ENCODE data around the gene LIPC.

- TF ChIP-seq, protein P1, sequence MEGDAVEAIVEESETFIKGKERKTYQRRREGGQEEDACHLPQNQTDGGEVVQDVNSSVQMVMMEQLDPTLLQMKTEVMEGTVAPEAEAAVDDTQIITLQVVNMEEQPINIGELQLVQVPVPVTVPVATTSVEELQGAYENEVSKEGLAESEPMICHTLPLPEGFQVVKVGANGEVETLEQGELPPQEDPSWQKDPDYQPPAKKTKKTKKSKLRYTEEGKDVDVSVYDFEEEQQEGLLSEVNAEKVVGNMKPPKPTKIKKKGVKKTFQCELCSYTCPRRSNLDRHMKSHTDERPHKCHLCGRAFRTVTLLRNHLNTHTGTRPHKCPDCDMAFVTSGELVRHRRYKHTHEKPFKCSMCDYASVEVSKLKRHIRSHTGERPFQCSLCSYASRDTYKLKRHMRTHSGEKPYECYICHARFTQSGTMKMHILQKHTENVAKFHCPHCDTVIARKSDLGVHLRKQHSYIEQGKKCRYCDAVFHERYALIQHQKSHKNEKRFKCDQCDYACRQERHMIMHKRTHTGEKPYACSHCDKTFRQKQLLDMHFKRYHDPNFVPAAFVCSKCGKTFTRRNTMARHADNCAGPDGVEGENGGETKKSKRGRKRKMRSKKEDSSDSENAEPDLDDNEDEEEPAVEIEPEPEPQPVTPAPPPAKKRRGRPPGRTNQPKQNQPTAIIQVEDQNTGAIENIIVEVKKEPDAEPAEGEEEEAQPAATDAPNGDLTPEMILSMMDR (IDR thresholded peaks at IDR 0.05) = no peak
- TF ChIP-seq, protein P2, sequence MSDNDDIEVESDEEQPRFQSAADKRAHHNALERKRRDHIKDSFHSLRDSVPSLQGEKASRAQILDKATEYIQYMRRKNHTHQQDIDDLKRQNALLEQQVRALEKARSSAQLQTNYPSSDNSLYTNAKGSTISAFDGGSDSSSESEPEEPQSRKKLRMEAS (IDR thresholded peaks at IDR 0.05; ENCODE audit: low read depth) = no peak
- TF ChIP-seq TAF1 (IDR thresholded peaks at IDR 0.05; ENCODE audit: borderline replicate concordance, low read depth, low read length) = no peak
- no peak for TF ChIP-seq JUND (IDR thresholded peaks at IDR 0.05)
- no peak for TF ChIP-seq POLR2AphosphoS5 (IDR thresholded peaks at IDR 0.05; ENCODE audit: low read depth, low read length)
- TF ChIP-seq YY1 (IDR thresholded peaks at IDR 0.05; ENCODE audit: low read depth) = no peak
These were observed 112.0 kb downstream of the LIPC start for GRCh38 chr15:58543664-58544335.
